GM12875 (cell line): ENCODE measurements around the gene VPS41.

Experiments
- H3K4me3 ChIP-seq: one replicate; pipeline ENCODE4 v1.5.1; 2011; ENCODE audit warnings: low read depth, low read length, control low read depth
- CTCF ChIP-seq: IDR thresholded peaks from 2 replicates; pipeline ENCODE4 v1.5.1; 2011; ENCODE audit warnings: low read depth, mild to moderate bottlenecking, control low read depth, inconsistent platforms, low read length, moderate library complexity, borderline replicate concordance; ENCODE audit not compliant: insufficient read depth

Gene VPS41

DNA sequence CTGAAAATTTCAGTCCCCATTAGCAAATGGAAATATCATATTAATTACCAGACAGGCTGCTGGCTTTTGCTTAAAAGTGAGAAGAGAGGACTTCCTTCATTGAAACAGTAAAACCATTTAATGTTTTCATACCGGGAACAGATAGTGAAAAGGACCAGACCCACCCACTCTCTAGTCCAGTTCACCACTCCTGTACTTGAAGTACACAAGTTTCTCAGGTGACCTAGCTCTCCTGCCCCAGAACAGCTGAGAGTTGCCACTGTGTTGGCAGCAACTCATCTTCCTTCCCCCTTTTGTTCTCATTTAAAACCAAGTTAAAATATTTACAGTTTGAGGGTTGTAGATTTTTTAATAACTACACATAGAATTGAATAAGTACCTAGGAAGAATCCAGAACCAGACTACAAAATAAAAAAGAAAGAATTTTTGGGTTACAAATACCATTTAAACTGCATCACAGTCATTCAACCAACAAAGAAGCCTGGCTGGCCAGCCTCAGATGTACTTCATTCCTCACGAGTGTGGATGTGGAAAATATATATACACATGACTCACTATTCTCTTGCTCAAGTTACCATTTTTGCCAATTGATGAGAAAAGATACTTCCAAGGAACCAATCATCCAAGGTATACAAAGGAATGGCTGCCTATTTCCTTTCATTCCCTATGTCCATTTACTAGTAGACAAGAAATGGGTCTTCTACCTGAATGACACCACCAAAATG is 68.1 kb downstream of the VPS41 start:
- no peak overlapping the region for H3K4me3 ChIP-seq

DNA sequence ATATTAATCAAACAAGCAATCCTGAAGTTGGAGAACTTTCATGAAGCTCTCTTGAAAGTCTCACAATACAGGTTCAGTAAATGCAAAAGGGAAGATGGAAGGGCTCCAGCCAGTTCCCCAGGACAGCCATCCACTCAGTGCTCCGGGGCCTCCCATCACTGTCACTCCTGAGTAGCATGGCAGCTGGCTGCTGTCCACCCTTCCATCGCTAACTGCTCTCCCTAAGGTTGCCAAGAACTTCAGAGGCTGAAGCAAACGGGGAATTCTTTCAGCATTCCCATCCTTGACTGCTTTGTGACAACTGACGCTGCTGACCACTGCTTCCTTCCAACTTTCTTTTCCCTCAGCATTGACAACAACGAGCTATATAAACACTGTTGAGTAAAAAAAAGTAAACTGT is 69.1 kb downstream of the VPS41 start:
- TF ChIP-seq CTCF: no peak
- H3K4me3 ChIP-seq: no peak overlapping the region

More for the DNA sequence above, 68.1 kb downstream of the VPS41 start:
- no peak for TF ChIP-seq CTCF

DNA sequence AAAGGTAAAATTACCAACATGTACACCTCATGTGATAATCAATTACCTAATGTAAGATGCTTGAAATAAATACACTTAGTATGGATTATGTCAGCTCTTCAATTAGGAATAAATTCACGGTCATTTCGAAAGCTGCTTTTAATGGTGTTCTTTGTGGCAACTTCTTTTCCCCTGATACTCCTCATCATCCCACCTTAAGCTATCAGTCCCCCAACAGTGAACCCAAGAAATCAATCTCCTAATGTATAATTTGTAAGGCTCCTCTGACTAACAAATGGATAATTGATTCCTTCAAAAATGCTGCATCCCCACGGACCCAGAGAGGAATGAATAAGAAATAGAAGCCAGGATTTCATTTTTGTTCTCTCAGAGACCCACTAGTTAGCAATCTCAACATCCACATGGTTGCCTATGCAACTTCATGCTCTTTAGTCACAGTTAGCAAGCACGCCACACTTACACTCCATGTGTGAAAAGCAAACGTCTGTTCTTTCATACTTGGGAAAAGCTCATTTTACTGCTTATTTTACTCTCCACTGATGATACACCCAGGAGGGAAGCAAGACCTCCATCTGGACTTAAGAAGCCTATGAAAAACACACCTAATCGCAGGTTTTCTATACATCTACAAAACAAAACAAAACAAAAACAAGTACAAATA is 70.1 kb downstream of the VPS41 start:
- H3K4me3 ChIP-seq: no peak overlapping the region
- TF ChIP-seq CTCF: no peak

DNA sequence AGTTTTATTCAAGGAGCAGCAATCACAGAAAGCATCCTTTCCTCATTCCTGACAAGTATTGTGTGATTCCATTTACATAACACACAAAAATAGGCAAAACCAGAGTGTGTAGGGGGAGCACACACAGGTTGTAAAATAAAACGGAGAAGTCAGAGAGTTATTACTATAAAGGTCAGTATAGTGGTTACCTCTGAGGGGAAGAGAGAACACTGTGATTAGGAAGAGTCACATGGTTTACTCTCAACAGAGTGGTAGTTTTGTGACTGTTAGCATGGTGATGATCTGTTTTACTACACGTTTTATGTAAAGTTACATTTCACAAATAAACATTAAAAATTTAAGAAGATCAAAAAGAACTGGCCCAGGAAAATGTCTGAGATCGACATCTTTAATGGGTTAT is 74.6 kb downstream of the VPS41 start:
- no peak for TF ChIP-seq CTCF
- no peak overlapping the region for H3K4me3 ChIP-seq

DNA sequence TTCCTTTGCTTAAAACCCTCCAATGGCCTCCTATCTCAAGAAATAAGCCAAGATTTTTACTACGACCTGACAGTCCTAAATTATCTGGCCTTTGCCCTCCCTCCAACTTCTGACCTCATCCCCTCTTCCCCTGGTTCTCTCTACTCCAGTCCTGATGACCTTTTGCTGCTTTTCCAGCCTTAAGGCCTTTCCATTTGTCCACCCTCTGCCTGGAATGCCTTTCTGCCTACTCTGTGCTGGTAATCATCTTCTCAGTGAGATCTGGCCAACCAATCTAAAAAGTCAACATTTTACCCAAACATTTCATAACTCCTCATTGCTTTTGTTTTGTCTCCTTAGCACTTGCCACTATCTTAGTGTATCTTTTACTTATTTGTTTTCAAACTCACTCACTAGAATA is 75.7 kb downstream of the VPS41 start:
- H3K4me3 ChIP-seq: no peak overlapping the region
- no peak for TF ChIP-seq CTCF

DNA sequence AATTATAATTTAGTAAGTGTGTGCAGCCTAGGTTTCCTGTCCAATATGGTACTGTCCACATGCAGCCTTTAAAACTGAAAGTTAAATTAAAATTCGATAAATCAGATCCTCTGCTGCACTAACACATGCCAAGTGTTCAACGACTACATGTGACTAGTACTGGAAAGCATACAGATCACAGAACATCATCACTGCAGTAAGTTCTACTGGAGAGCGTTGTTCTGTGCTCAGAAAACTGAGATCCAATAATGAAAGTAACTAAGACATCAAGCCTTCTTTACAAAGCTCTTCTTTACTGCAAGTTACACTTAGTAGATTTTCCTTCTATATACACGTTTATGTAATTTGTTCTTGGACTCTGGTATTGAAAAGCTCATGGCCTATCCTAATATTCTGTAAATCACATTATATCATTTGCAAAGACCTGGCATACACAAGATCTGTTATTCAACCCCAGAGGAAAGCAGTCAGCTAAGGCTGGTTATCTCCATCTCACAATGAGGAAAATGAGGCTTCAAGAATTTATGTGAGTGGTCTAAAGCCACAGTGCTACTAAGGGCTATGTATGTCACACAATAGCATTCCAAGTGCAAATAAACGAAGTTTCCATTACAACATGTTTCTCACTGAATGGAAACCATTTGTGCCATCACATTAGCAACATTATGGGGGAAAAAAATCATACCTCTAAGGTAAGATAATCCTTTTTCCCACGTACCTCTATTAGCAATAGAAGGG is 77.6 kb downstream of the VPS41 start:
- TF ChIP-seq CTCF: no peak
- H3K4me3 ChIP-seq: no peak overlapping the region
